ENCODE data around the gene DHRS13. TPM values are rescaled to one million over a fixed set of nuclear protein-coding genes. Genes with fewer than 3 reads are reported as not detected.
A peak's percentile ranks its signal among the peaks of the same experiment; 100 is the strongest.

The DHRS13 gene
- polyA plus RNA-seq, 3 donors = 3.7 to 4.5 (median 3.8) TPM

DNA sequence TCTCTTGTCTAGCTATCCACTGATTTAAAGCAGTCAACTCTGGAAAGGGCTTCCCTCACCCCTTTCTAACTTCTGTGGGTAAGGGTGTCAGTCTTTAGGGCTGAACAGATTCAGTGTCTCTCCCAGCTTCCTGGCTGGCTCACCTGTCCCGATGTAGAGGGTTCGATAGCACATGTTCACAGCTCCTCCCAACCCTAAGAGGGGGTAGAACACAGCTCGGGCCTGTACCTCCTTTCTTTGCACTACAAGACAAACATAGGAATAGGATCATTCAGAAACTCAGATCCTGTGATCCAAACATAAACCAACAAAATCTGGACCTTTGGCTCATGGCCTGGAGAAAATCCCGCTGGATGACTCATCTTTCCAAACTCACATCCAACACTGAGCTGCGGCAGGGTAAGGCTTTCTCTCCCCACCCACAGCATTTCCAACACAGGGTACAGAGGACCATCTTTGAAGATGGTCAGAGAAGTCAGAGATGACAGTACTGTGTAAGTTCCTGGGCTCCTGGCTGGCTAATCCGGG lies 5.8 kb upstream of the DHRS13 start:
- 100% methylated on average over 3 of the region's 6 CpGs for WGBS (ENCODE audit: insufficient coverage)
- no peak overlapping the region for H3K9ac ChIP-seq (ENCODE audit: insufficient read depth, low read length, poor library complexity, severe bottlenecking)
- peak overlapping the region in 4 of 7 donors; percentile 7 to 44 (median 22) for H3K27ac Mint-ChIP-seq

DNA sequence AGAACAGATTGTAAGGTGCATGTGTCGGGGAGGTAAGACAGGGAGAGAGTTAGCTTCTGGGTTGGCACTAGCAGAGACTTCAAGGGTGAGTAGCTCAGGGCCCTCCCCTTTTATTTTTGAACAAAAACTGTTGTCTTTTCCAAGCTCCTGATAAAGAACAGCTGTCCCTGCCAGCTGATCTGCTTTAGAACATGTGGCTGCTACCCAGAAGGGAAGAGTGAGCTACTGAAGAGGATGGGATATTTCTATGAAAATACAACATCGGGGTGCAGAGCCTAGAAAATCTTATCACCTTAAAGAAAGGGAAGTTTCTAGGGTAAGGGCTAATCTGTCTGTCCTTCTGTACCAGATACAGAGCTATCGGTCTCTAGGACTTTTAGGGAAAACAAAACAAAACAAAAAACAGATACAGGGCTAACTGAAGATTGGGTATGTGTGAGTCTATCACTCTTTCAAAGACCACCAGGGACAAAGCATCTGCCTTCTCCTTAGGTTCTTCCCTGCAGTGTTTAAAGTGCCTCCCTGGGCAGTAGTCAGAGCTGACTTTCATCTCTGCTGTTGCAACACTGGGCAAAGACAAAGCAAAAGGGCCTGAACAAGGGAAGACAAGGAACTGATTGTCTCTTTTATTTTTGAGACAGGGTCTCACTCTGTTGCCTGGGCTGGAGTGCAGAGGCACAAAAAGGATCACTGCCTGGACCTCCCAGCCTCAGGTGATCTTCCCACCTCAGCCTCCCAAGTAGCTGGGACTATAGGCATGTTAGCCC lies 5.0 kb upstream of the DHRS13 start:
- Mint-ChIP-seq H3K27me3 (ENCODE audit: low read depth in 3 of 3) (peaks cover 0 to 2% (median 2%) of the 10 kb centered on the region in 3 donors), H3K36me3 (peaks cover 68% of the 10 kb centered on the region in 2 donors), H3K27ac (peak overlapping the region in 4 of 7 donors; percentile 32 to 88 (median 42)), H3K9me3 (no peaks in the 10 kb centered on the region), H3K4me3 (no peak overlapping the region), H3K4me1 (peaks cover 10% of the 10 kb centered on the region)
- H3K4me3 ChIP-seq (replicated peaks in 1 of 3; ENCODE audit: low read depth in 2 of 3, low read length in 3 of 3) = no peak overlapping the region
- WGBS (ENCODE audit: insufficient coverage) = no CpG with 5 or more reads among the region's 3 CpGs
- no peak overlapping the region for H3K4me2 ChIP-seq (replicated peaks; ENCODE audit: extremely low read depth, low read length, poor library complexity, severe bottlenecking)
- intact Hi-C loops (cut with micrococcal nuclease) = loop anchor here in 1 of 2 donors (10.0 kb wide), 1 partner anchor 207 kb away; no protein-coding TSS in a partner anchor
- H4K20me1 ChIP-seq (ENCODE audit: insufficient read depth, low read length) = peaks cover 64% of the 10 kb centered on the region
- peaks cover 72 to 74% of the 10 kb centered on the region in 2 donors for H3K36me3 ChIP-seq (replicated peaks in 1 of 2; ENCODE audit: control insufficient read depth in 1 of 2, insufficient read depth in 2 of 2, low read length in 2 of 2)
- TF ChIP-seq, protein P1, sequence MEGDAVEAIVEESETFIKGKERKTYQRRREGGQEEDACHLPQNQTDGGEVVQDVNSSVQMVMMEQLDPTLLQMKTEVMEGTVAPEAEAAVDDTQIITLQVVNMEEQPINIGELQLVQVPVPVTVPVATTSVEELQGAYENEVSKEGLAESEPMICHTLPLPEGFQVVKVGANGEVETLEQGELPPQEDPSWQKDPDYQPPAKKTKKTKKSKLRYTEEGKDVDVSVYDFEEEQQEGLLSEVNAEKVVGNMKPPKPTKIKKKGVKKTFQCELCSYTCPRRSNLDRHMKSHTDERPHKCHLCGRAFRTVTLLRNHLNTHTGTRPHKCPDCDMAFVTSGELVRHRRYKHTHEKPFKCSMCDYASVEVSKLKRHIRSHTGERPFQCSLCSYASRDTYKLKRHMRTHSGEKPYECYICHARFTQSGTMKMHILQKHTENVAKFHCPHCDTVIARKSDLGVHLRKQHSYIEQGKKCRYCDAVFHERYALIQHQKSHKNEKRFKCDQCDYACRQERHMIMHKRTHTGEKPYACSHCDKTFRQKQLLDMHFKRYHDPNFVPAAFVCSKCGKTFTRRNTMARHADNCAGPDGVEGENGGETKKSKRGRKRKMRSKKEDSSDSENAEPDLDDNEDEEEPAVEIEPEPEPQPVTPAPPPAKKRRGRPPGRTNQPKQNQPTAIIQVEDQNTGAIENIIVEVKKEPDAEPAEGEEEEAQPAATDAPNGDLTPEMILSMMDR (IDR thresholded peaks at IDR 0.05) = no peak
- peaks cover 5 to 9% of the 10 kb centered on the region in 2 donors for H3K4me1 ChIP-seq (ENCODE audit: control insufficient read depth in 1 of 2, insufficient read depth in 2 of 2, low read length in 2 of 2)
- peaks cover 7% of the 10 kb centered on the region for H3K79me2 ChIP-seq (ENCODE audit: insufficient read depth, low read length)
- H3K9me3 ChIP-seq (replicated peaks in 1 of 2; ENCODE audit: control insufficient read depth in 1 of 2, insufficient read depth in 1 of 2, low read length in 2 of 2) = no peaks in the 10 kb centered on the region
- peak overlapping the region in 1 of 2 donors; percentile 10 for H3K27ac ChIP-seq (ENCODE audit: low read depth in 1 of 2, low read length in 2 of 2)
- no peak overlapping the region for H2AFZ ChIP-seq (ENCODE audit: insufficient read depth, low read depth, low read length, poor library complexity, severe bottlenecking)
- no peak for DNase-seq
- H3K9ac ChIP-seq (ENCODE audit: insufficient read depth, low read length, poor library complexity, severe bottlenecking) = no peak overlapping the region
- no peaks in the 10 kb centered on the region for H3K27me3 ChIP-seq (ENCODE audit: control insufficient read depth in 2 of 2, insufficient read depth in 2 of 2, low read length in 2 of 2)

More for the DNA sequence above, 5.8 kb upstream of the DHRS13 start:
- peaks cover 7% of the 10 kb centered on the region for H3K79me2 ChIP-seq (ENCODE audit: insufficient read depth, low read length)
- H3K4me2 ChIP-seq (replicated peaks; ENCODE audit: extremely low read depth, low read length, poor library complexity, severe bottlenecking) = no peak overlapping the region
- TF ChIP-seq, protein P1 (IDR thresholded peaks at IDR 0.05) = no peak
- no peak overlapping the region for H3K27ac ChIP-seq (ENCODE audit: low read depth in 1 of 2, low read length in 2 of 2)
- H3K9me3 Mint-ChIP-seq = no peaks in the 10 kb centered on the region
- intact Hi-C loops (cut with micrococcal nuclease) = loop anchor here in 1 of 2 donors (10.0 kb wide), 1 partner anchor 206 kb away; no protein-coding TSS in a partner anchor
- H3K4me3 ChIP-seq (replicated peaks in 1 of 3; ENCODE audit: low read depth in 2 of 3, low read length in 3 of 3) = no peak overlapping the region
- H3K9me3 ChIP-seq (replicated peaks in 1 of 2; ENCODE audit: control insufficient read depth in 1 of 2, insufficient read depth in 1 of 2, low read length in 2 of 2) = no peaks in the 10 kb centered on the region
- peaks cover 80 to 82% of the 10 kb centered on the region in 2 donors for H3K36me3 ChIP-seq (replicated peaks in 1 of 2; ENCODE audit: control insufficient read depth in 1 of 2, insufficient read depth in 2 of 2, low read length in 2 of 2)
- peaks cover 0 to 2% (median 0%) of the 10 kb centered on the region in 3 donors for H3K27me3 Mint-ChIP-seq (ENCODE audit: low read depth in 3 of 3)
- H3K4me1 ChIP-seq (ENCODE audit: control insufficient read depth in 1 of 2, insufficient read depth in 2 of 2, low read length in 2 of 2) = peaks cover 0 to under 1% of the 10 kb centered on the region in 2 donors
- H3K27me3 ChIP-seq (ENCODE audit: control insufficient read depth in 2 of 2, insufficient read depth in 2 of 2, low read length in 2 of 2) = no peaks in the 10 kb centered on the region
- H3K4me1 Mint-ChIP-seq = peaks cover 3% of the 10 kb centered on the region
- H4K20me1 ChIP-seq (ENCODE audit: insufficient read depth, low read length) = peaks cover 68% of the 10 kb centered on the region
- no peak overlapping the region for H2AFZ ChIP-seq (ENCODE audit: insufficient read depth, low read depth, low read length, poor library complexity, severe bottlenecking)
- no peak for DNase-seq
- no peak overlapping the region for H3K4me3 Mint-ChIP-seq
- peaks cover 76% of the 10 kb centered on the region in 2 donors for H3K36me3 Mint-ChIP-seq
